Lung (tissue), 12 donors: ENCODE results near the gene MYO9A. TPM values are rescaled to one million over a fixed set of nuclear protein-coding genes. Genes with fewer than 3 reads are reported as not detected.

Source experiments
- ATAC-seq: fragments of 200-7000 bp; cut with Tn5 transposase; one replicate; pipeline ENCODE4 v1.9.1; 2020; ENCODE audit warnings: moderate number of reproducible peaks; ENCODE audit not compliant: insufficient read depth, low FRiP score
- DNase-seq, 3 donors: peaks; one replicate each; pipeline ENCODE4 v3.0.0-alpha.2; 2013 to 2017
- H3K27ac ChIP-seq, 2 donors: one replicate each; pipeline ENCODE4 v1.5.1; 2013; ENCODE audit warnings: mild to moderate bottlenecking in 2 of 2, moderate library complexity in 2 of 2, control low read depth in 1 of 2, inconsistent platforms in 1 of 2, low read depth in 1 of 2, low read length in 1 of 2
- H3K27me3 ChIP-seq, 3 donors: one replicate each; pipeline ENCODE4 v1.5.1; 2013; ENCODE audit warnings: low read length in 2 of 3; ENCODE audit not compliant: control insufficient read depth in 3 of 3, insufficient read depth in 3 of 3
- H3K36me3 ChIP-seq, 4 donors: one replicate each; pipeline ENCODE4 v1.5.1; 2013; ENCODE audit warnings: low read length in 4 of 4, mild to moderate bottlenecking in 1 of 4, moderate library complexity in 1 of 4; ENCODE audit not compliant: control insufficient read depth in 4 of 4, insufficient read depth in 4 of 4
- H3K4me1 ChIP-seq, 5 donors: one replicate each; pipeline ENCODE4 v1.5.1; 2013; ENCODE audit warnings: low read length in 5 of 5, mild to moderate bottlenecking in 2 of 5, moderate library complexity in 1 of 5; ENCODE audit not compliant: control insufficient read depth in 5 of 5, insufficient read depth in 5 of 5
- H3K4me3 ChIP-seq: one replicate; pipeline ENCODE4 v1.5.1; 2013; ENCODE audit warnings: mild to moderate bottlenecking, control low read depth, moderate library complexity
- H3K9ac ChIP-seq, 2 donors: one replicate each; pipeline ENCODE4 v1.5.1; 2013; ENCODE audit warnings: low read length in 2 of 2, control low read depth in 1 of 2; ENCODE audit not compliant: insufficient read depth in 1 of 2
- H3K9me3 ChIP-seq, 4 donors: one replicate each; pipeline ENCODE4 v1.5.1; 2013; ENCODE audit warnings: low read length in 3 of 4, mild to moderate bottlenecking in 1 of 4, moderate library complexity in 1 of 4; ENCODE audit not compliant: control insufficient read depth in 4 of 4, insufficient read depth in 3 of 4
- WGBS, 2 donors: extraction: QIAGEN DNeasy Blood & Tissue Kit; methylation state at CpG; one replicate each; pipeline ENCODE4 v1.1.7; 2013; 5-methylcytosine and 5-hydroxymethylcytosine counted together
- polyA plus RNA-seq, 2 donors: library from polyadenylated mRNA; stranded (reverse); fragments of 200-250 nt; gene quantifications; one replicate each; pipeline ENCODE4 v1.2.1, GENCODE V29; 2013
- total RNA-seq, 2 donors: library from RNA; depleted of rRNA in 1 of 2; stranded (reverse); fragments of >200 nt in 1 of 2; gene quantifications; one replicate each; pipeline ENCODE4 v1.2.1, GENCODE V29; 2014 to 2021
- TF ChIP-seq, protein P1 (sequence below): IDR thresholded peaks from 2 replicates; pipeline ENCODE4 v1.5.1; 2012; ENCODE audit warnings: mild to moderate bottlenecking; ENCODE audit errors: control extremely low read depth, extremely low read depth
- donor health status: control.
- donor health status: control.
- donor health status: Bipolar disorder and iron deficiency.
- donor health status: healthy.
- donor health status: DM: yes; HTN: yes; CAD: no.

Gene MYO9A
- total and polyA plus RNA-seq, 4 donors, result 4.5 to 173 (median 34.4) TPM

DNA sequence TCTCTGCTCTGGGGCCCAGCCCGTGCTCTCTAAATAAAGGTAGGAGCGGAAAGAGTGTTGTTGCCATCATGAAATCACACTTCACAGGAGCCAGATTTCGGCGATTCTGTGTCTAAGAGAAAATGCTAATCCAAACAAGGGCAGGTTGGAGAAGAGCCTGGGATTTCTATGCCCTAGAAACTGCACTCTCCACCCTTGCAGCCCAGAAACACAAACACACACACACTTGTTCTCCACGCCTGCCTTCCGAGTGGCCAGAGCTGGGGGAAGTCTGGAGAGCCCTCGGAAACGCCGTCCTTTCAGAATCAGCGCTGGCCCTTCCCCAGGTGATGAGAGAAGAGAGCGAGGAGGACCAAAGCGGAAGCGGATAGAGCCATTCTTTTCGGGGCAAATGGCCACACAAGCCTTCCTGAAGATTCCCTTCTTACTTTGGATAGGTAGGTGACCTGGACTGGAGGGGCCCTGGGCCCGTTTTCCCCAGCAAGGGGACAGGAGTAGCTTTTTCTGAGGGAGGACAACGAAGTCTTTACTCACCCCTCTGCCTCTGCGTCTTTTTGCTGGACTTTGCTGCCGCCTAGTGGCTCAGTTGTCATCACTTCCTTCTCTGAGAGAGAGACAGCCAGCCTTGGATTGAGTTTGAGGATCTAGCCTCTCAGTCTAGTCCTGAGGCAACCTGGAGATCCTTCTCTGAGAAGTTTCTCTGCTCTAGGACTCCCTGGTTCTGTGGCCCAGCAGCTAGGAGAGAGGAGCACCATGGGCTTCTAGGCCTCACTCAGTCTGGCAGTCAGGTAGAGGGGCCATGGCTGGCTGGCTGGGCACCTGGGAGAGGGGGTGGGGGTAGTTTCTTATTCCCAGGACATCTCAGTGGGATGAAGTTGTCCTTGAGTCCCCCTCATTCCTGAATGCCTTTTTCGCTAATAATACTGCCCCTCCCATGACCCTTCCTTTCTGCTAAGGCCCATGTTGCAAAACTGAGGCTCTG is 38.0 kb upstream of the MYO9A start:
- WGBS, 2 donors, result 7 to 13% methylated on average over 19 of the region's 19 CpGs
- Histone ChIP-seq H3K9ac (peak overlapping the region; percentile 31 to 88), H3K4me1 (peaks cover 0 to 29% (median 6%) of the 10 kb centered on the region in 5 donors), H3K27ac (peak overlapping the region in 1 of 2 donors; percentile 65), H3K27me3 (no peaks in the 10 kb centered on the region), H3K9me3 (no peaks in the 10 kb centered on the region), H3K36me3 (no peaks in the 10 kb centered on the region), H3K4me3 (peak overlapping the region; percentile 46)
- DNase-seq (peak; percentile 91 to 95 (median 95)), ATAC-seq (peak; percentile 71)
- TF ChIP-seq, protein P1, sequence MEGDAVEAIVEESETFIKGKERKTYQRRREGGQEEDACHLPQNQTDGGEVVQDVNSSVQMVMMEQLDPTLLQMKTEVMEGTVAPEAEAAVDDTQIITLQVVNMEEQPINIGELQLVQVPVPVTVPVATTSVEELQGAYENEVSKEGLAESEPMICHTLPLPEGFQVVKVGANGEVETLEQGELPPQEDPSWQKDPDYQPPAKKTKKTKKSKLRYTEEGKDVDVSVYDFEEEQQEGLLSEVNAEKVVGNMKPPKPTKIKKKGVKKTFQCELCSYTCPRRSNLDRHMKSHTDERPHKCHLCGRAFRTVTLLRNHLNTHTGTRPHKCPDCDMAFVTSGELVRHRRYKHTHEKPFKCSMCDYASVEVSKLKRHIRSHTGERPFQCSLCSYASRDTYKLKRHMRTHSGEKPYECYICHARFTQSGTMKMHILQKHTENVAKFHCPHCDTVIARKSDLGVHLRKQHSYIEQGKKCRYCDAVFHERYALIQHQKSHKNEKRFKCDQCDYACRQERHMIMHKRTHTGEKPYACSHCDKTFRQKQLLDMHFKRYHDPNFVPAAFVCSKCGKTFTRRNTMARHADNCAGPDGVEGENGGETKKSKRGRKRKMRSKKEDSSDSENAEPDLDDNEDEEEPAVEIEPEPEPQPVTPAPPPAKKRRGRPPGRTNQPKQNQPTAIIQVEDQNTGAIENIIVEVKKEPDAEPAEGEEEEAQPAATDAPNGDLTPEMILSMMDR, result peak; percentile 94

DNA sequence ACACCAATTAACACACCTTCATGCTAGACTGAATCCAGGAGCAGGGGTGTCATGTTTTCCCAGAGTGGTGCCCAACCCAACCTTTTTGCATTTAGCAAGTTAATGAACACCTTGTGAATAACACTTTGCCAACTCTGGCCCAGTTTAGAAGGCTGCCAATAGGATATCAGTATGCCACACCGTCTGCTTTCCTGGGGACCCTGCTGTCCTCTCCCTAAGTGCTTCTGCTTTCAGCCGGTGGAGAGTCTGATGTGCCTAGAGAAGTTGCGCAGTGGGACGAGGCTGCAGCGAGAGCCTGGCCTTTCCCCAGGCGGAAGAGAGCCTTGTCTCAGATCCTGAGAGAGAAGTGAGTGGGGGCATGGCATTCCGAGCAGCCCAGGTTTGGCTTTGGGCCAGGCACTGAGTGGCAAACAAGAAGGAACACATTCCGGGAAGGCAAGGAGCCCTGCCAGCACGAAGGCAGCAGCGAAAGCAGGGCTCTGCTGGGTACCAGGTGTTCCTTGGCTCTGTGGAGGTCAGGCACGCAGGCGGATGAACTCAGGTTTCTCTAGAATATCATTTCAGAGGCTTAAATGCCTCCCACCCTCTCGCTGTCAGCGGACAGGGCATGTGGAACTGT is 37.2 kb upstream of the MYO9A start:
- TF ChIP-seq, protein P1, result no peak
- DNase-seq, result peak; percentile 80 to 91 (median 91)
- peak overlapping the region in 1 of 2 donors; percentile 65 for H3K27ac ChIP-seq
- no peaks in the 10 kb centered on the region for H3K9me3 ChIP-seq
- H3K4me3 ChIP-seq, result peak overlapping the region; percentile 10
- H3K4me1 ChIP-seq, result peaks cover 0 to 27% (median 6%) of the 10 kb centered on the region in 5 donors
- H3K36me3 ChIP-seq, result no peaks in the 10 kb centered on the region
- 29 to 51% methylated on average over 14 of the region's 14 CpGs for WGBS, 2 donors
- peak overlapping the region in 1 of 2 donors; percentile 88 for H3K9ac ChIP-seq
- H3K27me3 ChIP-seq, result no peaks in the 10 kb centered on the region
- peak; percentile 63 for ATAC-seq

DNA sequence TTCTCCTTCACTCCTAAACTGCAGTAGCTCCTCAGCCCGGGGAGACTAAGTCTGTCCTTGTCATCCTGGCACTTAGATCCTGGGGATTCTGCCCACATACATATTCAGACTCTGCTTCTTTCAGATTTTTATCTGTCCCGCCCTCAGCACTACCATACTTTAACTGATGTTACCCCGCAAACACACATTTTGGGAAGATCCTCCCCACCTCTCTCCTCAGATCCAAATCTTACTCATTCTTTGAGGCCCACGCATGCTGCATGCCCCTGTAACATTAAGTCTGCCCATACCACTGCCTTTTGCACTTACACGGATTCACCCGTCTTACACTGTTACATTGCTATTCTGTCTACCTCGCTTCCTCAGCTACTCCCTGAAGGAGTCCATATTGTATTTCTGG is 36.4 kb upstream of the MYO9A start:
- ATAC-seq (no peak), DNase-seq (no peak)
- no peaks in the 10 kb centered on the region for H3K9me3 ChIP-seq
- H3K27me3 ChIP-seq, result no peaks in the 10 kb centered on the region
- no peak overlapping the region for H3K9ac ChIP-seq
- 93 to 95% methylated on average over 7 of the region's 7 CpGs for WGBS, 2 donors
- TF ChIP-seq, protein P1, result no peak
- peak overlapping the region in 1 of 2 donors; percentile 74 for H3K27ac ChIP-seq
- peaks cover 0 to 27% (median 6%) of the 10 kb centered on the region in 5 donors for H3K4me1 ChIP-seq
- H3K36me3 ChIP-seq, result no peaks in the 10 kb centered on the region
- no peak overlapping the region for H3K4me3 ChIP-seq
